ENCODE measurements around the gene DDX60.

GRCh38 chr4:168335621-168336020, 17.1 kb upstream of the DDX60 start:
- TF ChIP-seq CTCF (IDR thresholded peaks at IDR 0.05) (no peak), POLR2A (IDR thresholded peaks at IDR 0.05) (no peak)
